ENCODE data around the gene USP9X. TPM values are rescaled to one million over a fixed set of nuclear protein-coding genes. Genes with fewer than 3 reads are reported as not detected.

The USP9X gene
- total and polyA plus RNA-seq, 3 donors from 2014 or later, result 50.8 to 161 (median 135) TPM

- intact Hi-C loops (cut with DNase I; ENCODE audit: low total_unique reads), result no loop called here
- Histone ChIP-seq H3K9me3 (no peaks in the 10 kb centered on the region), H3K27ac (peak overlapping the region; percentile 97), H3K4me1 (no peaks in the 10 kb centered on the region), H3K36me3 (ENCODE audit: low read depth, missing control alignments) (no peaks in the 10 kb centered on the region), H3K27me3 (no peaks in the 10 kb centered on the region), H3K4me3 (peak overlapping the region; percentile 77 to 94)
- DNase-seq, result peak; percentile 95
- TF ChIP-seq POLR2A (IDR thresholded peaks at IDR 0.05) (no peak), CTCF (IDR thresholded peaks at IDR 0.05) (peak in 1 of 3 experiments; percentile 18)
- WGBS, 2 donors, result 0 to 1% methylated on average over 11 to 42 of the region's 58 CpGs
Measured at GRCh38 chrX:41084044-41084892, 977 bp upstream of the USP9X start.

- peak; percentile 23 for DNase-seq
- no peaks in the 10 kb centered on the region for H3K4me1 ChIP-seq
- H3K4me3 ChIP-seq, result peak overlapping the region; percentile 77 to 94
- no peaks in the 10 kb centered on the region for H3K36me3 ChIP-seq (ENCODE audit: low read depth, missing control alignments)
- TF ChIP-seq CTCF (IDR thresholded peaks at IDR 0.05) (no peak), POLR2A (IDR thresholded peaks at IDR 0.05) (no peak)
- no peaks in the 10 kb centered on the region for H3K27me3 ChIP-seq
- H3K27ac ChIP-seq, result peak overlapping the region; percentile 97
- 0% methylated on average over 11 of the region's 39 CpGs; no CpG with 5 or more reads in 1 of the 2 donors for WGBS, 2 donors
- intact Hi-C loops (cut with DNase I; ENCODE audit: low total_unique reads), result no loop called here
- H3K9me3 ChIP-seq, result no peaks in the 10 kb centered on the region
Measured at GRCh38 chrX:41085512-41085877, 250 bp downstream of the USP9X start.

- Histone ChIP-seq H3K4me3 (peak overlapping the region; percentile 77 to 94), H3K4me1 (no peaks in the 10 kb centered on the region), H3K27me3 (no peaks in the 10 kb centered on the region), H3K9me3 (no peaks in the 10 kb centered on the region), H3K27ac (peak overlapping the region; percentile 97), H3K36me3 (ENCODE audit: low read depth, missing control alignments) (no peaks in the 10 kb centered on the region)
- intact Hi-C loops (cut with DNase I; ENCODE audit: low total_unique reads), result no loop called here
- no peak for TF ChIP-seq CTCF (IDR thresholded peaks at IDR 0.05)
- TF ChIP-seq POLR2A (IDR thresholded peaks at IDR 0.05), result no peak
- peak; percentile 56 for DNase-seq
- 0% methylated on average over 33 of the region's 71 CpGs; no CpG with 5 or more reads in 1 of the 2 donors for WGBS, 2 donors
Measured at GRCh38 chrX:41085878-41086626, 807 bp downstream of the USP9X start.

- TF ChIP-seq CTCF (IDR thresholded peaks at IDR 0.05) (no peak), POLR2A (IDR thresholded peaks at IDR 0.05) (no peak)
- intact Hi-C loops (cut with DNase I; ENCODE audit: low total_unique reads), result no loop called here
- WGBS, 2 donors, result 0 to 1% methylated on average over 4 to 11 of the region's 11 CpGs
Measured at GRCh38 chrX:41086627-41086932, 1.3 kb downstream of the USP9X start.

More at GRCh38 chrX:41086627-41086932, 1.3 kb downstream of the USP9X start:
- no peaks in the 10 kb centered on the region for H3K36me3 ChIP-seq (ENCODE audit: low read depth, missing control alignments)
- peak overlapping the region; percentile 77 to 94 for H3K4me3 ChIP-seq
- no peaks in the 10 kb centered on the region for H3K27me3 ChIP-seq
- no peak for DNase-seq
- H3K4me1 ChIP-seq, result no peaks in the 10 kb centered on the region
- H3K9me3 ChIP-seq, result no peaks in the 10 kb centered on the region
- H3K27ac ChIP-seq, result peak overlapping the region; percentile 97
